HG02610 (cell line): ENCODE results near the gene RAD51B.

Source experiments
- ATAC-seq: cut with Tn5 transposase; IDR thresholded peaks from one replicate; pipeline ENCODE4 v1.9.1; 2021; ENCODE audit warnings: mild to moderate bottlenecking, moderate library complexity; ENCODE audit not compliant: unreplicated experiment

Gene RAD51B

DNA sequence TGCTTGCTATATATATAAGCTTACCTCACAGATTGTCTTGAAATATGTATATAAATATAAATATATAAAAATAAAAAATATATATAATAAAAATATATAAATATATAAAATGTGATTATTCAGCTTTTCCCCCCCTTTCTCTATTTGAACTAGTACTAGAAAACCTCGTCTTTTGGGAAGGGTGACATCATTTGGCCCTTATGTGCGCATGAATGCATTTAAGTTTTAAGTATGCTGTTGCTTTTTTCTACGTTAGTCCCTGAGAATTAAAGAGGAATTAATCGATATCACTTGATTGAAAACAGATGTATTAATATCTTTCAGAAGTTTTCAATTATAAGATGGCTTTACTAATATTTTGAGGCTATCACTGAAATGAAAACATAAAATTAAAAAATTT, 69.9 kb downstream of the RAD51B start:
- ATAC-seq: no peak

DNA sequence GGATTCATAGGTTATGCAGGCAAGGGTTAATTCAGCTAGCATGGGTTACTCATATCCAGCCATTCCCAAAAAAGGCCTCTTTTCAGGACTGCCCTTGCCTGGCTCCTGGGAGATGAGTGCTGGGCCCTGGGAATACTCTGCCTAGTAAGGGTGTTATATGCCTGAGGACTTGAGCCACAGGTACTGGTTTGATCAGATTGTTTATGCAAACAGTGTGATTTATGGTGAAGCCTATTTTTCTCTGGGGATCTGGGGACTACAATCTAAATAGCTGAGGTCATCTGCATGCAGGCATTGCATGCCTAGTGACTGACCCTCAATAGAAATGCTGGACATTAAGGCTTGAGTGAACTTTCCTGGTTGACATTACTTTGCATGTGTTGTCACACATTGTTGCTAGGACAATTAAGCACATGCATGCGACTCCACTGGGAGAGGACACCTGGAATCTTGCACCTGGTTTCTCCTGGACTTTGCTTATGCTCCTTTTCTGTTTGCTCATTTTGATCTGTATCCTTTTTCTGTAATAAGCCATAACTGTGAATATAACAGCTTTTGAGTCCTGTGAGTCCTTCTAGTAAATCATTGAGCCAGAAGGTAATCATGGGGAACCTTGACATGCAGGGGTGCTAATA, 73.0 kb downstream of the RAD51B start:
- ATAC-seq: no peak

GRCh38 chr14:67900231-67900630, 80.7 kb downstream of the RAD51B start:
- no peak for ATAC-seq

DNA sequence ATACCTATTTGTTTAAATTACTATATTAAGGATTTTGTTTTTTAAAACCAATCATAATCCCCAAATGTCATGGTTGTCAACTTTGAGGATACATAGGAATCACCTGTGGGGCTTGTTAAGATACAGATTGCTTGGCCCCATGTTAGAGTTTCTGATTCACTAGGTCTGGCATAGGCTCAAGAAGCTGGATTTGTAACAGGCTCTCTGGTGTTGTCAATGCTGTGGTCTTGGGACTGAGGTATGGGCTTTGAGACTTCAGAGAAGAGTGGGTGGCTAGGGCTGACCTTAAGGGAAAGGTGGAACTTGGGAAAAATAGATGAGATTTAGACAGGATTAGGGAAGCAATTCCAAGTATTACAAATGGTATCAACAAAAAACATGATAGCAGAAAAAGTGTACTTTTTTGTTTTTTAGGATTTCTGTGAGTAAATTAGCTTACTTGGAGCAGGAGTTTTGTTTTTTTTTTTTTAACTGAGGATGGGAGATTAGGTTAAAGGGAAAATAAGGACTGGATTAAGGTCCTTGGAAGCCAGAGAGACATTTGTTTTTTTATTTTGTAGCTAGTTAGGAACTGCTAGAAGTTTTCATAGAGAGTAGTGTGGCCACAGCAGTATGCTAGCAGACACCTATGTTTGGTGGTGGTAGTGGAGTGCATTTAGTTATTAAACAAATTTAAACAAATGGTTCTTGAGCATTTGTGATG, 88.6 kb downstream of the RAD51B start:
- no peak for ATAC-seq

- ATAC-seq: no peak
Measured at GRCh38 chr14:67911562-67911961, 92.0 kb downstream of the RAD51B start.

DNA sequence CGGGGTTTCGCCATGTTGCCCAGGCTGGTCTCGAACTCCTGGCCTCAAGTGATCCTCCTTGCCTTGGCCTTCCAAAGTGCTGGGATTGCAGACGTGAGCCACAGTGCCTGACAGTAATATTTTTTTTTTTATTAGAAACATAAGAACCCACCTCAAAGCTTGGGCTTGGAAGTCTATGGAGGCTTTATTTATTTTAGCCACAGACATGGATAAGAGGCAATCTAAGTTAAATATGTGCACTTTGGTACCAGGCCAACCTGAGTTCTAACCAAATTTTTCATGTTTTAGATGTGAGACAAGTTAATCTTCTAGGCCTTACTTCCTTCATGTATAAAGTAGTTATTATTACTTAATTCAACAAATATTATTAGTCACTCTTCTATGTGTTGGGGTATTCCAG, 96.9 kb downstream of the RAD51B start:
- ATAC-seq: no peak

DNA sequence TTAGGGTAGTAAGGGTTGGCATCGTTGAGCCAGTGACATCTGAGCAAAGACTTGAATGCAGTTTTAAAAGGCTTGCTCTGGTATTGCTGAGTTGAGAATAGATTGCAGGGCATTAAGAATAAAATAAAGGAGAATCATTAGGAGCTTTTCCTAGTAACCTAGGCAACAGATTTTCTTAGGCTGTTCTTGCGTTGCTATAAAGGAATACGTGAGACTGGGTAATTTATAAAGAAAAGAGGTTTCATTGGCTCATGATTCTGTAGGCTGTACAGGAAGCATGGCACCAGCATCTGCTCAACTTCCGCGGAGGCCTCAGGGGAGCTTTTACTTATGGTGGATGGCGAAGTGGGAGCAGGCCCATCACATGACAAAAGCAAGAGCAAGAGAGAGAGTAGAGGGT, 97.4 kb downstream of the RAD51B start:
- no peak for ATAC-seq

- ATAC-seq: no peak
Measured at GRCh38 chr14:67918838-67919237, 99.3 kb downstream of the RAD51B start.

DNA sequence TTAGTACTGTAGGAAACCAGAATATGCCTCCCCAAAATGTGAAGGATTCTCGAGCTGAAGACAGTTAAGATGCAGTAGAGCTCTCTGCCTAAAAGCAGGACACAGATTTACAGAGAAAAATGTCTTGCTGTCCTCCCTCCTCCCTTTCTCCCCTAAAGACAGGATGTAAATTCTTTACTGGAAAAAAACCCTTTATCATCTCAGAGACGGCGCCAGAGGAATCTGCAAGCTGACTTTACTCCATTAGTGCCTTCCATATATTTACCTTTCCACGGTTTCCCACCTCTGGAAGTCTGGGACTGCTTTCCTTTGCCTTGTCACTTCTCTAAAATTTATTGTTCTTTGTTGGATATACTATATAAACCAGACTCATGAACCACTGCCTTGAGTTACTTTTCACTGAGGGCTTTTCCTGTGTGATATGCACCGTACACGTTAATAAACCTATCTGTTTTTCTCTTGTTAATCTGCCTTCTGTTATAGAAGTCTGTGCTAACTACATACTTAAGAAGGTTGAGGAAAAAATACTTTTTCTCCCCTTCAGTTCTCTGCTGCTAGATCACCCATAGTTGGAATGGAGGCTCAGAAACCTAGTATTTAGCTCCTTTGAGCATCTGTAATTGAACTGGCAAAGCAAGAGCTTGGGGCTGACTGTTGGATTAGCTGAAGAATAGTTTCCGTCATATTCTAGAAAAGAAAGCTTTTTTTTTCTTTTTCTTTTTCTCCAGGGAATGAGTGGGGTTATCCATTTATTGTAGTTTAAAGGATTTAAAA, 99.9 kb downstream of the RAD51B start:
- ATAC-seq: no peak

DNA sequence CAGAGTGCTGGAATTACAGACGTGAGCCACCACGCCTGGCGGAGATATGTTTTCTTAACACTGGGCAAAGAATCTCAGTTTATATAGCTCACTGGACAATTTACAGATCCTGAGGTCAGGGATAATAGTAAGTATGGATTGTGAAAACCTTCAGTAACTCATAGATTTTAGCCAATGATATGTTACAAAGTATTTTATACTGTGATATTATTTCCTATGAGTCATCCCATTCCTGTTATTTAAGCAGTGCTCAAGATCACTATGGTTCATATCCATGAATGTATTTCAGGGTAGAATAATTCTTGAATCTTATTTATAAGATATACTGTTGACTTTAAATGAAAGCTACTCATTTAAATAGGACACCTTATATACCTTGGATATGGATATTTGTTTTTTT, 107.2 kb downstream of the RAD51B start:
- ATAC-seq: no peak

- no peak for ATAC-seq
Measured at GRCh38 chr14:67927244-67927643, 107.7 kb downstream of the RAD51B start.

- no peak for ATAC-seq
Measured at GRCh38 chr14:67928375-67928774, 108.8 kb downstream of the RAD51B start.

DNA sequence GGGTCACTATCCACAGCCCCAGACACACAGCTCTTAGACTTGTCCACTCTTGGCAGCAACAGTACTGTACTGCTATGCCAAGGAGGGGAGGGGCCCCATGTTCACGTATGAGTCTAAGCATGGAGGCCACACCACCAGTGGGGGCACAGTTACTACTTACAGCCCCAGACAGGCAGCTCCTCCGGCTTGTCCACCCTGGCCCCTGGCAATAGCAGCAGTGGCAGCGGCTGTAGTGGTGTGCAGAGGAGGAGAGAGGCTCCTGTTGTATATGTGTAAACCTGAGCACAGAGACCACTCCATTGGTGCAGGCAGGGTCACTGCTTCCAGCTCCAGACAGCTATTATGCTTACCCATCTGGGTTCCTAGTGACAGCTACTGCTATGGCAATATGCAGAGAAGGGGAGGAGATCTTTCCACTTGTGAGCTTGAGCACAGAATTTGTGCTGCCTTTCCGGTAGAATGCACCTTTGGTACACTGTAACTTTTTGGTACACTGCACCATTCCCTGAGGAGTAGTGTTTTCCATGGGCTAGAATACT, 113.2 kb downstream of the RAD51B start:
- no peak for ATAC-seq

- ATAC-seq: no peak
Measured at GRCh38 chr14:67933266-67933665, 113.7 kb downstream of the RAD51B start.

DNA sequence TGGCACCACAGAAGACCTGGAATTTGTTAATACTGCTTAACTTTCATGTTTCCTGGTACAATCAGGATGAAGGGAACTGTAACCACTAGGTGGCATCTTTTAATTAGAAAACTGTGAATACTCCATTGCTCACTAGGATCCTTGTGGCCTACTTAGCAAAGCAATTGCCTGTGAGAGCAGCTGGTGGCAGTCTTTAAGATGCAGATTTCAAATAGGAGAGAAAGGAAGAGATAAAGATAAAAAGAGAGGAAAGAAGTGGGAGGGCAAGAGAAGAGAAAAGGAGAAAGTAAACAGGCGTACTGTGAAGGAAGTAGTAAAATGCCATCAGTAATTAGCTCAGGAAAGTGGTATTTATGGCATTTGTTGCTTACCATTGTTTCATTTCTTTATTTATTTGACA, 114.5 kb downstream of the RAD51B start:
- ATAC-seq: no peak

GRCh38 chr14:67934862-67935261, 115.3 kb downstream of the RAD51B start:
- ATAC-seq: no peak

DNA sequence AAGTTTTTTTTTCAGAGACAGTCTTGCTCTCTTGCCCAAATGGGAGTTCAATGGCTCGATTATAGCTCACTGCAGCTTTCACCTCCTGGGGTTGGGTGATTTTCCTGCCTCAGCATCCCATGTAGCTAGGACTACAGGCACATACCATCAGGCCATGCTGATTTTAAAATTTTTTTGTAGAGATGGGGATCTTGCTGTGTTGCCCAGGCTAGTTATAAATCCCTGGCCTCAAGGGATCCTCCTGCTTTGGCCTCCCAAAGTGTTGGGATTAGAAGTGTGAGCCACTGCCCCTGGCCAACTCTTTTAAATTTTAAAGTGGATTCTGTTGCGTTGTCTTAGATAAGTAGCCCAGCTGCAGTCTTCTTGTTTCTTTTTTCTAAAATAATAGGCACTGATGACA, 115.8 kb downstream of the RAD51B start:
- no peak for ATAC-seq

DNA sequence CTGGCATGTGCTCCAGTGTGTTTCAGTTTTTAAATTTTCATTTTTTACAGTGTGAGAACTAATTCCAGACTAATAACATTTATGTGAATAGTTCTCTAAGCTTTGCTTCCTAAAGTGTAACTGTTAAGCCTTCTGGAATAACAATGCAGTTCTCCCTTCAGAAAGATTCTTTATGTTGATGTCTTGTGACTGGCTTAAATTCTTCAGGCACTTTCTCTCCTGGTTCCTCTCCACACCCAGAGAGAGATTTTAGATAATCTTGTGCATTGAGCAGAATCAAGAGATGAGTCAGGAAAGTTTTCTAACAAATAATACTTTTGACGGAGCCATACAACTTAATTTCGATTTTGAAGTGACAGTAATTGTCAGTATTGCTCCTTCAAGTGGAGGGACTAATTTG, 118.5 kb downstream of the RAD51B start:
- ATAC-seq: no peak

GRCh38 chr14:67940486-67941455, 121.2 kb downstream of the RAD51B start:
- no peak for ATAC-seq

DNA sequence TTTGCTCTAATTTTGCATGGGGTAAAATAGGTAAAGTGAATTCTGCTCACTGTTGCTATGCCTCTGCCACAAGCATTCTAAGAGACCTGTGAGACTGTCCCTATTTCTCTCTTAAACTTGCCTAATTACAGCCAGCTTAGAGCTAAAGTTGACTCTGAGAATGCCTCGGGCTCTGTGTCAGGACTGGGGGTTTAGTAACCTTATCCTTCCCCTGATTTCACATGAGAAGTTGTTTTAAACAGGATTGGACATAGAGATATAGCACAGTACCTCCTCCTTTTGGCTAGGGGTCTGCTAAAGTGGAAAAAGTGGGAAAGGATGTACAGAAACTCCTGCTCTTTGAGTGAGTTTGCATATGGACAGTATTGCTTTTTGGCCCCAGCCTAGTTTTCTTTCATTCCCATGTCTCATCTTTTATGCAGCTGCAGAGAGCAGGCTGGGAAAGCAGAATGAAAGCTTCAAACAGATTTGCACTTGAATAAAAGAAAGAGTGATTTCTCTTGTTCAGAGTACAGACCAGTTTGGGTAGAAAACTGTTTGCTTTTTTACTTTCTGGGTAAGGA, 122.0 kb downstream of the RAD51B start:
- ATAC-seq: no peak
